GM19324 (cell line): ENCODE results near the gene ERFL.

ENCODE experiments used
- ATAC-seq: cut with Tn5 transposase; IDR thresholded peaks from one replicate; pipeline ENCODE4 v1.9.1; 2021; ENCODE audit warnings: mild to moderate bottlenecking, moderate library complexity; ENCODE audit not compliant: unreplicated experiment, low FRiP score

The ERFL gene

GRCh38 chr19:41927497-41928192 is 604 bp downstream of the ERFL start:
- no peak for ATAC-seq

GRCh38 chr19:41926763-41927496 is 1.3 kb downstream of the ERFL start:
- no peak for ATAC-seq

- ATAC-seq, result no peak
These were observed 2.1 kb downstream of the ERFL start for GRCh38 chr19:41926028-41926762.

- ATAC-seq, result no peak
These were observed 2.8 kb downstream of the ERFL start for GRCh38 chr19:41925208-41926003.

- no peak for ATAC-seq
These were observed 3.8 kb downstream of the ERFL start for GRCh38 chr19:41924151-41925145.

- ATAC-seq, result no peak
These were observed 5.0 kb downstream of the ERFL start for GRCh38 chr19:41923045-41923788.

GRCh38 chr19:41922585-41922984 is 5.7 kb downstream of the ERFL start:
- no peak for ATAC-seq

GRCh38 chr19:41921577-41922576 is 6.4 kb downstream of the ERFL start:
- ATAC-seq, result no peak

GRCh38 chr19:41920882-41921576 is 7.2 kb downstream of the ERFL start:
- ATAC-seq, result no peak

GRCh38 chr19:41919948-41920712 is 8.1 kb downstream of the ERFL start:
- ATAC-seq, result no peak

GRCh38 chr19:41918653-41919244 is 9.5 kb downstream of the ERFL start:
- ATAC-seq, result no peak

- ATAC-seq, result no peak
These were observed 10.2 kb downstream of the ERFL start for GRCh38 chr19:41918095-41918494.

- no peak for ATAC-seq
These were observed 10.6 kb downstream of the ERFL start for GRCh38 chr19:41917676-41918075.

GRCh38 chr19:41915776-41916414 is 12.4 kb downstream of the ERFL start:
- ATAC-seq, result no peak

- ATAC-seq, result no peak
These were observed 13.1 kb downstream of the ERFL start for GRCh38 chr19:41915021-41915775.
